ENCODE measurements around the gene SDHB. TPM values are rescaled to one million over a fixed set of nuclear protein-coding genes. Genes with fewer than 3 reads are reported as not detected.

Gene SDHB
- total RNA-seq, 1 donor from 2014 or later: 46.3 TPM

- Mint-ChIP-seq H3K4me1 (ENCODE audit: low read depth) (no peaks in the 10 kb centered on the region), H3K36me3 (ENCODE audit: insufficient read depth) (no peaks in the 10 kb centered on the region), H3K4me3 (ENCODE audit: low read depth) (no peak overlapping the region), H3K9me3 (ENCODE audit: low read depth) (no peaks in the 10 kb centered on the region), H3K27me3 (peaks cover 15% of the 10 kb centered on the region), H3K27ac (no peak overlapping the region)
- TF ChIP-seq CTCF (IDR thresholded peaks at IDR 0.05; ENCODE audit: unreplicated experiment): no peak
- no peak for DNase-seq (ENCODE audit: low spot score, unreplicated experiment)
These were observed 40.8 kb upstream of the SDHB start for GRCh38 chr1:17094664-17095063.

- no peaks in the 10 kb centered on the region for H3K36me3 Mint-ChIP-seq (ENCODE audit: insufficient read depth)
- no peak for DNase-seq (ENCODE audit: low spot score, unreplicated experiment)
- TF ChIP-seq CTCF (IDR thresholded peaks at IDR 0.05; ENCODE audit: unreplicated experiment): no peak
- no peaks in the 10 kb centered on the region for H3K4me1 Mint-ChIP-seq (ENCODE audit: low read depth)
- H3K9me3 Mint-ChIP-seq (ENCODE audit: low read depth): no peaks in the 10 kb centered on the region
- H3K27me3 Mint-ChIP-seq: peaks cover 15% of the 10 kb centered on the region
- no peak overlapping the region for H3K27ac Mint-ChIP-seq
- no peak overlapping the region for H3K4me3 Mint-ChIP-seq (ENCODE audit: low read depth)
These were observed 40.1 kb upstream of the SDHB start for GRCh38 chr1:17093822-17094393.

- H3K36me3 Mint-ChIP-seq (ENCODE audit: insufficient read depth): no peaks in the 10 kb centered on the region
- DNase-seq (ENCODE audit: low spot score, unreplicated experiment): no peak
- H3K4me1 Mint-ChIP-seq (ENCODE audit: low read depth): no peaks in the 10 kb centered on the region
- H3K27ac Mint-ChIP-seq: no peak overlapping the region
- no peak for TF ChIP-seq CTCF (IDR thresholded peaks at IDR 0.05; ENCODE audit: unreplicated experiment)
- peaks cover 15% of the 10 kb centered on the region for H3K27me3 Mint-ChIP-seq
- H3K4me3 Mint-ChIP-seq (ENCODE audit: low read depth): no peak overlapping the region
- H3K9me3 Mint-ChIP-seq (ENCODE audit: low read depth): no peaks in the 10 kb centered on the region
These were observed 37.4 kb upstream of the SDHB start for GRCh38 chr1:17091252-17091651.

- no peak for TF ChIP-seq CTCF (IDR thresholded peaks at IDR 0.05; ENCODE audit: unreplicated experiment)
- no peaks in the 10 kb centered on the region for H3K9me3 Mint-ChIP-seq (ENCODE audit: low read depth)
- no peak for DNase-seq (ENCODE audit: low spot score, unreplicated experiment)
- H3K36me3 Mint-ChIP-seq (ENCODE audit: insufficient read depth): no peaks in the 10 kb centered on the region
- no peaks in the 10 kb centered on the region for H3K4me1 Mint-ChIP-seq (ENCODE audit: low read depth)
- no peak overlapping the region for H3K27ac Mint-ChIP-seq
- H3K27me3 Mint-ChIP-seq: peaks cover 3% of the 10 kb centered on the region
- H3K4me3 Mint-ChIP-seq (ENCODE audit: low read depth): no peak overlapping the region
These were observed 35.7 kb upstream of the SDHB start for GRCh38 chr1:17089506-17089905.

- DNase-seq (ENCODE audit: low spot score, unreplicated experiment): no peak
- no peaks in the 10 kb centered on the region for H3K4me1 Mint-ChIP-seq (ENCODE audit: low read depth)
- H3K36me3 Mint-ChIP-seq (ENCODE audit: insufficient read depth): no peaks in the 10 kb centered on the region
- TF ChIP-seq CTCF (IDR thresholded peaks at IDR 0.05; ENCODE audit: unreplicated experiment): no peak
- H3K4me3 Mint-ChIP-seq (ENCODE audit: low read depth): no peak overlapping the region
- H3K27me3 Mint-ChIP-seq: peaks cover 5% of the 10 kb centered on the region
- H3K9me3 Mint-ChIP-seq (ENCODE audit: low read depth): no peaks in the 10 kb centered on the region
- H3K27ac Mint-ChIP-seq: no peak overlapping the region
These were observed 32.9 kb upstream of the SDHB start for GRCh38 chr1:17086751-17087150.
